Posterior cingulate gyrus (tissue), 11 donors: ENCODE results near the gene ACTBL2.
"Not testable (repeated sequence)": the region's sequence is repeated elsewhere in the genome, so short reads cannot be mapped to it uniquely, and the experiment has no call there.

Experiments
- DNase-seq, 10 donors: peaks; one replicate each; pipeline versions ENCODE4 v3.0.0 to v3.0.0-alpha.2; 2020 to 2021; ENCODE audit warnings: mixed read lengths in 3 of 10
- intact Hi-C: fragments of 100-400 bp; cut with DNase I; formaldehyde crosslinking; loops from one replicate; pipeline ENCODE4 v1.15.1; 2023

The ACTBL2 gene

DNA sequence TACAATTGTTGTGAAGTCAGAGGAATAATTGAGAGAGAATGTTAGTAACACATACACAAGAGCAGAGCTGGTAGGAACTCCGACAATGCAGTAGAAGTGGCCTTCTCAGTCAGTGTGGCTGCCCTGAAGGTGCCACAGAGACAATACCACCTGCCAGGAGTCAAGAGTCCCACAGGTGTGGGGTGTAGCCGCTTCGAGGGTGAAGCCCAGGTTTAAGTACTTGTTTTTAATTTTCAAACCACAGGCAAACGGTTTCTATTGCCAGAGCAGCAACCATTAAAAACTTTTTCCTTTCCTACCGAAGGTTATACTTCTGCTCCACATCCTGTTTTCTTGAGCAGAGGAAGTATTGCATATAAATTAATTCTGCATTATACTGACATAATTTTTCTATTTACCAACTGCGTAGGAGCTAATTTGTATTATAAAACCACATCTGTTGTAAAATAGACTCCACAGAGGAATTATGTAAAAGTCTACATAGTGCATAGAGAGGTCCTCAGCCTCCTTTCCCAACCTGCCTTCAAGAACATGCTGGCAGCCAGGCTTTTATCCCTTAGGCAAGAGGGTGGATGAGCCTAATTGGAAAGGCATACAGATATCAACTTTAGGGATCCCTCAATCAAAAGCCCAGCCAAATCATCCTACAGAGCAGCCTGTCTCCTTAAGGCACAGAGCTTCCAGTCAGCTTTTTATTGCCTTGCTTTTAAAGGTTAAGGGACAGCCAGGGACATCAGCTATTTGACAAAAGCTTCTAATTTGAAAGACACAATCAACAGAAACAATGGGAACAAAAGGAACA is 12.9 kb upstream of the ACTBL2 start:
- DNase-seq: peak in 1 of 10 donors; percentile 66
- intact Hi-C loops: loop anchor here (5.0 to 10.0 kb wide), 3 partner anchors 198 to 589 kb away; no protein-coding TSS in a partner anchor

DNA sequence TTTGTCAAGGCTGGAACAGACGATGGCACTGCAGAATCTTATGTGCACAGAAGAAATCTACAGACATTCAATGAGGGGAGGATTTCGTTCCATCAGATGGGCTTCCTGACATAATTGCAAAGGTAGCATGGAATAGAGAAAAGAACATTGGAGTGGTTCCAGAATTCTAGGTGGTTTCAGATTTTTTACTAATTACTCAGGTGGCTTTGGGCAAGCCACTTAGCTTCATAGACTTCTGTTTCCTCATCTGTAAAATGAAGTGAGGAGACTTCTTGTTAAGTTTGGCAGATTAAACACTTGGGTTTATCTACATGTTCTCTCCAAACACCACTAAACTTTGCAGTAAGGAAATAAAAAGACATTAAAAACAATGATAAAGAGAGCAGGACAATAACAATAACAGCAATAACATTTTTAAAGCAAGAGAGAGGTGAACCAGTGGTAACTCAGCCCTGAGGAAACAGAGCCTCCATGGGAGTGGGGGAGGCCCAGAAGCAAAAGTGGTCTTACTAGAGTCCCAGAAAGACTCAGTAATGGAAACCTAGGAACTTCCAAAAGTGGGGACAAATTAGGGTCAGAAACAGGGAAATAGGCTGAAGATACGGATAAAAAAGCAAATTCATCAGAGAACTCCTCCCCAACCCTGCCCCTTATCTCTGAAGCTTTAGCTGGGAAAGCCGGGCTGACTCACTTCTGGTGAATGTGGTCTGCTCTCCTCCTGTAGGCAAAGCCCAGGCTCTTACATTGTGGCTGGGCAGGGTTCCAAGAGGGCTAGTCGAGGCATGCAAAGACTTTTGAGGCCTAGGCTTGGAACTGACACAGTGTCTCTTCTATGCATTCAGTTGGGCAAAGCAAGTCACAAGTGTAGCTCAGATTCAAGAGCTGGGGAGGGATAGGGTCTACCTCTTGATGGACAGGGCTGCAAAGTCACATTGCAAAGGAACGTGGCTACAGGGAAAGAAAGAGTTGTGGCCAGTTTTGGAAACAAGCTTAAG is 11.8 kb upstream of the ACTBL2 start:
- DNase-seq: peak in 1 of 10 donors; percentile 51
- intact Hi-C loops: loop anchor here (5.0 to 10.0 kb wide), 3 partner anchors 197 to 590 kb away; no protein-coding TSS in a partner anchor

DNA sequence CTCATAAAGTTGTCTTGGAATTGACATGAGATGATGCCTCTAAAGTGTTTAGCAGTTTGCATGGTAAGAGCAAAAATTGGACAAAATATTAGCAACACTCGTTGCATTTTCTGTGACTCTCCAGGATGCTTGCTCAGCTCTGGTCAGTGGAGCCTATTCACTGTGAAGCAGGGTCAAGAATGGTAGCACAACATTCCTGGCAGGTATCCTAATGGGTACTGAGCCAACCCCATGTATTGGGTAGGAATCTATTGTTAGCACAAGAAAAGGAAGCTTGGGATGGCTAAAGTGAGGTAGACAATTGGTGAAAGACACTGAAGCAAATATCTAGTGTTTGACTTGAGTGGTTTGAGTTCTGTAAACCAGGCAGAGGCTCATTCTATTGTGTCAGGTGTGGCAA is 10.4 kb upstream of the ACTBL2 start:
- intact Hi-C loops: loop anchor here (10.0 kb wide), 1 partner anchor 592 kb away; no protein-coding TSS in a partner anchor
- no peak for DNase-seq

DNA sequence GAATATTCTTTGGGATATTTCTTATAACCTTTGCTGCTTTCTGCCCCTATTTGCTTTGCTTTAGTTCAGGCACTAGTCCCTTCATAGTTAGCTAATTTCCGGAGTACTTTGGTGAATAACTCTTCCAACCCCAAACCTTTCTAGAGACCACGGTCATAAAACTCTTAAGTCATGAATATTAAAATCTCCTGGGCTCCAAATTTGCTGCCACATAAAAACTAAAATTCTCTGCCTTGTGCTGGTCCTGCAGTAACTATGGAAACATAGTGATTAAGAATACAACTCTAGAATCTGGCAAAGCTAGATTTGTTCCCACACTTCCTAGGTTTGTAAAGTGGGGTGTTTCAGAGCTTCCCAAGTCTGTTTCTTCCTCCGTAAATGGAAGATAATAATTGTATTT is 10.0 kb upstream of the ACTBL2 start:
- intact Hi-C loops: loop anchor here (10.0 kb wide), 1 partner anchor 592 kb away; no protein-coding TSS in a partner anchor
- no peak for DNase-seq

DNA sequence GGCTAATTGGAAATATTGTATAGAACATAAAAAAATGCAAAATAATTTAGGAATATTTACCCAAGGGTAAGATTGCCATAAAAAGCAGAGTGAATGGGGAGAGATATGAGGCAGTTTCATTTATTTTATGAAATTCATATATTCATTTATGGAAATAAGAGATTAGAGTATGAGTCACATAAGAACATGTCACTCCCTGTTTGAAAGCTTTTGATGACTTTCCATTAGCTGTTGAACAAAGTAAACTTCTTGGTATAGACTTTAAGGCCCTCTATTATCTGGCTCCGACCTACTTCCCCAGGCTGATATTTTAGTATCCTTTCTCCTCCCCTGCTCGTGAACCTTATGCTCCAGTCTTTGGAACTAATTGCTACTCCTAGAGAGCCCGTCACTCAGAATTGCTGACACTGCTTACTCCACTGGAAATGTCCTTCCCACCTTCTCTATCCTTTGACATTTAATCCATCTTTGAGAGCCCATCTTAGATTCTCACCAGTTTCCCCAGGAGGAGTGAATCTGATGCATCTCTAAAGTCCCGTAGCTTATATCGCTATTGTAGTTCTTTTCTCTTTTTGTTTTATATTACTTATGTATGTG is 8.9 kb upstream of the ACTBL2 start:
- intact Hi-C loops: loop anchor here (10.0 kb wide), 1 partner anchor 593 kb away; no protein-coding TSS in a partner anchor
- DNase-seq: no peak

DNA sequence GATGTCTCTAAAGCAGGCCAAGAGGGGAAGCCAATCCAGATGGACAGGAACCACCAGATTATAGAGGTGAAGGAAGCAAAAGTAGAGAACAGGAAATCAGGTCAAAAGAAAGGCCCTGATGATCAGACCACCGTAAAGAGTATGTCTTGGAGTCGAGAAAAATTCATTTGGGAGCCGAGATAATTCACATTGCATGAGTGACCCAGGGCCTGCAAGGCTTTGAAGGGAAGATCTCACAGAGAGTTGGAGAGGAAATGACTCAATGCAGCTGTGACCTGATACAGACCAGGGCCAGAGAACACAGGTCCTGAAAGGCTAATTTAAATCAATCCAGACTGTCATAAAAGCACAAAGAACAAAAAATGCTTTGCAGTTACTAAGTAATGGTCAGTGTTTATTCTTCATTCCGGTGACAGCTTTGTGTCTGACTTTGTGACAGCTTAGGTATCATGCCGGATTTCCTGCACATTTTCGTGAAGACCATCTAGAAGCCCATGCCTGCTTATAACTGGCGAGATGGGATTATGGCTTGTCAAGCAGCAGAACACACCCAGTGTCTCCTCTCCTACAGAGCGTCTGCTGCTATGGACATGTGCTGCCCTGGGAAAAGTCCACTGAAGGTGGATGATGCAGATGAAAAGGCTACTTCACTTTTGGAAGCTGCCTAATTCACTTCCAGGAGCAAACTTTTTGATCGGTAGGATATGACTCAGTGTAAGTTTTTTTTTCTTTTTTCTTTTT is 5.8 kb upstream of the ACTBL2 start:
- intact Hi-C loops: no loop called here
- no peak for DNase-seq

DNA sequence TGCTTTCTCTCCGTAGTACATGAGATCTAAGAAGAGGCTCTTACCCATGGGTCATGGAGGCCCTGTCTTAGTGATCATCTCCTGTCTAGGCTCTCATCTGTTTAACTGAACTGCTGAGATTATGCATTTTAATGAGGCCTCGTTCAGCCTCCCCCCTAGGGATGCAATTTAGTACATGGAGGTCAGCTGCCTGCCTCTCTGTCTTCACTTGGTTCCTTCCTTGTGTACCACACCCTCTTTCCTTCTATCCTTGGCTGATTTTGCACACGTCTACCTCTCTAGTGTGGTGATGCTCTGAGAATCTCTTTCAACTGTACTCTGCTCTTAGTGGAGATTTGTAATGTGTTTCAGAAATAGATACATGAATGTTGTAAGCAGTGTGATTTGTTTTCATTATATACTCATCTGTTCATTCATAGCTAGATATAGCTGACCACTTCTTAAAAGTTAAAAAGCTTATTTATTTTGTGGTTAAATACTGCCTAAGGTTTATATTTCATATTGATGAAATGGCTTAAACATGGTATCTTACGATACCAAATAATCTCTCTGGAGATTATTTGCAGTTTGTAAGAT is 3.5 kb upstream of the ACTBL2 start:
- no peak for DNase-seq
- intact Hi-C loops: no loop called here

DNA sequence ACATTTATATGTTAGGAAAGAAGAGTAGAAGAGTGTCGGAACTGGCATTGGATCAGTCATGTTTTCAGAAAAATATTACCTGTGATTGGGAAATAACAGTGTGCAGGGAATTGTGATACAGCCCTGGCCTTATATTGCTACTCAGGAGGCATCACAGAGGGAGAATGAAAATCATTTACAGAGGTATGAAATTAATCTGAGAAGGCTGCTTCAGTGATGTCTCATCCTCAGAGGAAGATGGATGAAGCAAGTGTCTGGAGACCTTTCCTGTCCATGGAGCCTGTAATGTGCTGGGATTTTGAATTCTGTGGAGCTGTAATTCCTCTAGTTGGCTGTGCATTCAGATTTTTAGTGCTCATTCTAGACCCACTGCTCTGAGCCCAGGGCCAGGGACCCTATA is 3.8 kb downstream of the ACTBL2 start:
- intact Hi-C loops: no loop called here
- DNase-seq: no peak

DNA sequence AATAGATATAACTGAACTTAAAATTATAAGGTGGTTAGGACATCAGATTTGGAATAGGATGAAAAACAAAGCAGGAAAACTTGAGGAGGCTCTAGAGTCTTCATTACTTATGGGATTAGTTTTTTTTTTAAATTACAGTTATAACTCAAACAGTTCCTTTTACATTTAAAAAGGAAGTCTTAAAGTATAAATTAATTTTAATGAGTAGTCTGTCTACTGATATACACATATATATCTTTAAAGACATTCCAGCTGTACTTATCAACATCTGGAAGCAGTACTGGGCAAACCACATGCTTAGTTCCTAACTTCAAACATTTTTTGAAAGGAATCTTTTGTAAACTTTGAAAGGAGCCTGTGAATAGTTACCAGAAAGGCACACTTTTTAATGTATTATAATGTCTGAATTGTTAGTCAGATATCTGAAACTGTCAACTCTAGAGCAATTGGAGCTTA is 6.0 kb downstream of the ACTBL2 start:
- intact Hi-C loops: no loop called here
- no peak for DNase-seq

DNA sequence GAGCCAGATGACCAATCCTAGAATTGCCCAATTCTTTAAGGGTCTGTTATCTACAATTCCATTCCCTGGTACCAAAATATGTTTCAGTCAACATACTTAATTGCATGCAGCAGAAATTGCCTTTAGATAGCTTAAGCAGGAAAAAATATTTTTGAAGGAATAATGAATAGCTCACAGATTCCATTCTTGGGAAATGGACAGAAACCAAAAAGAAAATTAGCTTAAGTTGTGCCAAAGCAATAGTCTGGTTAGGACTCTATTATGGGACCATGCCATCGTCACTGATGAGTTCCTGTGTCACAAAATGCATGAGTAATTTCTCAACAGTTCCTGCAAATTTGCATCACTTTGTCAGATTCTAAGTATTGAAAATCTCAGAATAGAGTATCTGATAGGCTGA is 12.3 kb downstream of the ACTBL2 start:
- no peak for DNase-seq
- intact Hi-C loops: no loop called here

DNA sequence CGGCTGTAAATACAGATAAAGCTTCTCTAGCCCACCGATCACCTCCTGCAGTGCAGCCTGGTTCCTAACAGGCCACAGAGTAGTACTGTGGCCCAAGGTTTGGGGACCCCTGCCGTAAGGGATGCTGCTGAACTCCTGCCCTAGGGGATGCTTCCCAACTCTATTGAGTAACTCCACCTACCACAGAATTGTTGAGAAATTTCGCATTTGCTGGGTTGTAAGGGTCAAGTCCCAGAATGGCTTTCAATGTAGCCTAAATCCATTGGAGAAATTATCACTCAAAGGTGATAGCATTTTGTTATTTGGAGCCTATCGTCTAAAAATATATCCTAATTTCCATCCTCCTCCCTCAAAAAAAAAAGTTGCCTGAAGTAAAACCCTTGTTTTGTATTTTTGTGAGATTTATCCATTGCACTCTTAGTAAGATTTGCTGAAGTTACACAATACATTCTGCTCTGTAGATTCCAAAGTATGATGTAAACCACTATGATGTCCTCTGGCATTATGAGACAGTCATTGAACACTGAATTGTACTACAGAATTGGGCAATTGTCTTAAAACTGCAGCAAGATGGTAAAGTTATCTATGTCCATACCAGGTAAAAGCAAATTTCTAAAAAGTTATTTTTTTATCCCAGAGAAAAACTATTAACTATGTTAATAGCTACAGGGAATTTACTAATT is 14.0 kb downstream of the ACTBL2 start:
- intact Hi-C loops: no loop called here
- DNase-seq: no peak

DNA sequence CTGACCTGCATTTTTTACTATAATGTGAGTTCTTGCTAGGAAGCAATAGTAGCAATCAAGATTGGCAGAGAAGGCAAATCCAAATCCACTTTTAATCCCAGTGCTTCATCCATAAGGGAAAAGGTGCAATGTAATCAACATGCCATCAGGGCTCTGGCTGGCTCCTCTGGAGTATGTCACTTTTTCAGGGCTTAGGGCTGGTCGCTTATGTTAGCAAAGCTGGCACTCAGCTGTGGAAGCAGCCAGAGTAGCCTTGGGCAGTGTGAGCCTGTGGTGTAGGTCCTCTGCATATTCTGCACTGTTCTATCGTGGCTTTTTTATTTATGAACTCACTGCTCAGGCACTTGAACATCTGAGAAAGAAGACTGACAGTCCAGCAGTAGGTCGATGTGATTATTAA is 16.1 kb downstream of the ACTBL2 start:
- DNase-seq: no peak
- intact Hi-C loops: no loop called here

DNA sequence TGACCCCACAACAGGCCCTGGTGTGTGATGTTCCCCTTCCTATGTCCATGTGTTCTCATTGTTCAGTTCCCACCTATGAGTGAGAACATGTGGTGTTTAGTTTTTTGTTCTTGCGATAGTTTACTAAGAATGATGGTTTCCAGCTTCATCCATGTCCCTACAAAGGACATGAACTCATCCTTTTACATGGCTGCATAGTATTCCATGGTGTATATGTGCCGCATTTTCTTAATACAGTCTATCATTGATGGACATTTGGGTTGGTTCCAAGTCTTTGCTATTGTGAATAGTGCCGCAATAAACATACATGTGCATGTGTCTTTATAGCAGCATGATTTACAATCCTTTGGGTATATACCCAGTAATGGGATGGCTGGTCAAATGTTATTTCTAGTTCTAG is 22.6 kb downstream of the ACTBL2 start:
- DNase-seq, intact Hi-C loops: not testable (repeated sequence)

DNA sequence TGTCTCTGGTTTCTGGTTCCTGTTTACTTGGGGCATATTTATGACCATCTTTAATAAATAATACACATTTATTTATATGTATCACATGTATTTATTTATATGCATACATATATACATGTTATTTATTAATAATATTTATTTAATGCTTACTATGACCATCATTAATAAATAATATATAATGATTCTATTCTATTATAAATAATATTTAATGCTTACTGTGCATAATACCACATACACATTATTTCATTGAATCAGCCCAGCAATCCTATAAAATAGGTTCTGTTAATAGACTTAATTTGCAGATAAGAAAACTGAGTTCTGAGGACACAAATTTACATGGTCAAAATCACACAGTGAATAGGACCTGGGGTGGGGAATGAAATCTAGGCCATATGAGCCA is 24.2 kb downstream of the ACTBL2 start:
- intact Hi-C loops: no loop called here
- no peak for DNase-seq

DNA sequence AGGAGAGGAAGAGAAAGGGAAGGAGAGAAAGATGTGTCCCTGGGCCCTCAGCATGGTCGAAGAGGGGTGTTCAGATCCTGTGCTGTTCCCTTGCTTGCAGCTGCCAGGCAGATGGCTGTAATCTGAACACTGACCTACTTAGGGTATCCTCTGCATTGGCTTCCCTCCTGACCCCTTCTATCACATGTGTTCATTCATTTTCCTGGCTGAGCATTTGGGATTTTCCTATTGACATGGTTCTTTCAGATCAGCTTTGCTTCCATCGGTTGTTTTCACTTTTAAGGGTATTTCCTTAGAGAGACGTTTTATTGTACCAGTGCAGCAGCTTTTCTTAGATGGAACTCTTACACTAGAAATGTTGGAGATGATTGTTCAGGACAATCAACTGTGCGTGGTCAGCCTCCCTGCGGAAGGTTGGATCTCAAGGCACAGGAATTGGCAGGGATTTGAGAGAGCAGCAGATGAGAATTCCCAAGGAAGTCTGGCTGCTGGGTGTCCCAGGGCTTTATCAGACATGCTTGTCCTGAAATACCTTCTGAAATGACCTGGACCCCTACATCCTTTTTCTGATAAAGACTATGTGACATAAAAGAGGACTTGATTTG is 26.0 kb downstream of the ACTBL2 start:
- no peak for DNase-seq
- intact Hi-C loops: no loop called here

DNA sequence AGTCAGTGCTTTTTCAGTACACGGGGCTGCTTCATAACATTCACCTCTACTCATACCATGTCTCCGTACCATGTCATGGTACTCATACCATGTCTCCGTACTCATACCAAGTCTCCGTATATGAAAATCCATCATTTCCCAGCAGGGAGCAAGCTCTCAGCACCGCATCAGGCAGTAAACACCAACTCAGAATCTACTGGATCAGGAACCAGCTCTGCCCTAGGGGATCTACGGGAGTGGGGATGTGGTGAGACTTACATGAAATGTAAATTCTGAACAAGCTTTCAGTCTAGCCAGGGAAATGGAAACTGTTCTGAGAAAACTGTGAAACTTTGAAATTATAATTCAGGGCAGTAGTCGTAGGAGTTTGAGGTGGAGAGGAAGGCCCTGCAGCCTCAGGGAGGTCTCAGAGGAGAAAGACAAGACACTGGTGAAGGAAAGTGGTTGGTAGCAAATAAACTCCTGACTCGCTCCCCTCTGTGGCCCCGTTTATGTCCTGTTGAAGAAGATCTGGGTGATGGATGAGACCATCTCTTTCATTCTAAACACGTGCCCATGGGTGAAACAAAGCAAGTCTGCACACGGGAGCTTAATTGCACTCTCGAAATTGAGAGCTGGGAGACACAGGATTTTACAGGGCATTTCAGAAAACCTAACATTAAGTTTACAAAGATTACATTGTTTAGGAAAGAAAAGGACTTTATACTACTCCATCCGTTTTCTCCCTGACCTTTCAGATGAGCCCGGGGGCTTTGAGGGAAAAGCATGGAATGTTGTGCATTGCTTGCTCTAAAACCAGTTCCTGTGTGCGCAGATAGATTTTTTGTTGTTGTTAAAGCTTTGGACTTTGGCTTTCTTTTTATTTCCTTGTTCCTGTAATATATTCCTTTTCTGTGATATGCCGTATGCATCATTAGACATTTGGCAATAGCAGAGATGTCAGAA is 26.8 kb downstream of the ACTBL2 start:
- intact Hi-C loops: no loop called here
- DNase-seq: no peak

DNA sequence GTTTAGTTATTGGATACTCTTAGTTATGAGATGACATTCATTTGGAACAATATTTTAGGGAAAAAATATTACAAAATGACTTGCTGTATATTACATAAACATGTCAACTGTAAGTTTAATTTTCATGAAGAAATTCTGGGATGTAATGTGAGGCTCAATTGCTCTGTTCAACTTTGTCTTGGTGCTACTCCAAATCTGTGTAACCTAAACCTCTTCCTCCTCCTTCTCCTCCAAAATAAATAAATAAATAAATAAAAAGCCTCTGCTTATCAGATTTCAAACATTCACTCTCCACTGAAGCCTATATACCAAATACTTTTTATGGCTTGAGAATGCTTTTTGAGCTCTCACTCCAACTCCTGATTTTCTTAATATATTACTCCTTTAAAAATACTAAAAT is 27.7 kb downstream of the ACTBL2 start:
- intact Hi-C loops: no loop called here
- no peak for DNase-seq

DNA sequence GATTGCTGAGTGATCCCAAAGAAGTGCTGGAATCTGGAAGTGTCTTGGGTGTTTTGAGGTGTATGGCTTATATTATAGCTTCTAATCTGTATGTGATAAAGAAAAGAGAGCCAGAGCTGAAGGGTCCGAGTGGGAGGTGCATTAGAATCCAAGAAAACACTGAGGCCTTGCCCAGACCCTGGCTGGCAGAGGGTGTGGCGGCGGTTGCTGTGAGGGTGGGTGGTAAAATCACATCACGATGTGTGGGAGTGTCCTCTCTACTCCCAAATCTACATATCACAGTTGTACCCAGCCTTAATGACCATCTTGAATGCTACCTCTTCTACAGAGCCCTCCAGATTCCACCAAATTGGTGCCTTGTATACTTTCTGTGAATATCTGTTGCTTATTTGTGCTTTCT is 28.9 kb downstream of the ACTBL2 start:
- intact Hi-C loops: no loop called here
- DNase-seq: no peak
